Hepatocyte (in vitro differentiated cells): ENCODE results near the gene NBDY.

Experiments used
- CTCF ChIP-seq: fragments of 200-600 bp; sonication (generic); IDR thresholded peaks from 2 replicates; pipeline ENCODE4 v1.5.1; 2016; ENCODE audit warnings: antibody characterized with exemption, mild to moderate bottlenecking; ENCODE audit not compliant: poor library complexity
- EZH2 ChIP-seq: fragments of 200-600 bp; sonication (generic); IDR thresholded peaks from 2 replicates; pipeline ENCODE4 v1.6.1; 2016; ENCODE audit warnings: antibody characterized with exemption, mild to moderate bottlenecking, borderline replicate concordance
- EZH2phosphoT487 ChIP-seq: fragments of 200-600 bp; sonication (generic); IDR thresholded peaks from one replicate; pipeline ENCODE4 v1.6.1; 2018; ENCODE audit warnings: antibody characterized with exemption, mild to moderate bottlenecking, low read depth, moderate library complexity; ENCODE audit not compliant: unreplicated experiment, severe bottlenecking

- TF ChIP-seq EZH2phosphoT487 (no peak), CTCF (no peak), EZH2 (no peak)
Observed at GRCh38 chrX:56793521-56794320, 64.7 kb downstream of the NBDY start.
